PC-3 (cell line): ENCODE results near the gene TGM2. TPM values are rescaled to one million over a fixed set of nuclear protein-coding genes. Genes with fewer than 3 reads are reported as not detected.

Experiments
- ATAC-seq: fragments of 200-7000 bp; cut with Tn5 transposase; 2 replicates; pipeline ENCODE4 v1.9.1; 2020; ENCODE audit warnings: mild to moderate bottlenecking, moderate library complexity
- BruUV-seq: library from RNA; stranded (reverse); fragments of 400-500 nt; replicated peaks from 2 replicates; lab custom pipeline; 2021; lab: Mats Ljungman, UMichigan
- CTCF ChIA-PET: fragments of 300-600 bp; sonication (Branson Sonifier 250); formaldehyde crosslinking; loops from one replicate; lab custom pipeline; 2022; ENCODE audit warnings: antibody characterized with exemption; lab: Charles Lee
- POLR2A ChIA-PET: fragments of 300-600 bp; sonication (Branson Sonifier 250); formaldehyde crosslinking; loops from one replicate; lab custom pipeline; 2022; ENCODE audit warnings: antibody characterized with exemption; ENCODE audit not compliant: unreplicated experiment; lab: Charles Lee
- DNase-seq: peaks from one replicate; pipeline ENCODE4 v3.0.0-alpha.2; 2015
- H2AFZ ChIP-seq: fragments of 300-600 bp; sonication (generic); 2 replicates; pipeline ENCODE4 v1.6.0; 2016; ENCODE audit warnings: antibody characterized with exemption, low read length
- H3F3A ChIP-seq: fragments of 300-600 bp; sonication (generic); one replicate; pipeline ENCODE4 v1.6.0; 2017; ENCODE audit warnings: antibody characterized with exemption, low read length, control low read depth, mild to moderate bottlenecking; ENCODE audit not compliant: unreplicated experiment
- H3K27ac ChIP-seq: fragments of 300-600 bp; sonication (generic); 2 replicates; pipeline ENCODE4 v1.5.1; 2016; ENCODE audit warnings: mild to moderate bottlenecking, low read length
- H3K27me3 ChIP-seq: fragments of 300-600 bp; sonication (generic); 2 replicates; pipeline ENCODE4 v1.6.1; 2016; ENCODE audit warnings: low read length, mixed read lengths
- H3K36me3 ChIP-seq: fragments of 300-600 bp; sonication (generic); 2 replicates; pipeline ENCODE4 v1.6.1; 2016; ENCODE audit warnings: low read depth, mixed run types, low read length, mixed read lengths
- H3K4me1 ChIP-seq: fragments of 300-600 bp; sonication (generic); 2 replicates; pipeline ENCODE4 v1.5.1; 2016; ENCODE audit warnings: low read length; ENCODE audit not compliant: insufficient read depth
- H3K4me2 ChIP-seq: fragments of 300-600 bp; sonication (generic); 2 replicates; pipeline ENCODE4 v1.6.0; 2016; ENCODE audit warnings: low read length
- H3K4me3 ChIP-seq: fragments of 300-600 bp; sonication (generic); 2 replicates; pipeline ENCODE4 v1.5.1; 2016; ENCODE audit warnings: mild to moderate bottlenecking, low read length, mixed read lengths
- H3K79me2 ChIP-seq: fragments of 300-600 bp; sonication (generic); 2 replicates; pipeline ENCODE4 v1.6.1; 2017; ENCODE audit warnings: low read length, mixed read lengths
- H3K9ac ChIP-seq: fragments of 300-600 bp; sonication (generic); 2 replicates; pipeline ENCODE4 v1.6.0; 2016; ENCODE audit warnings: mild to moderate bottlenecking, low read length
- H3K9me2 ChIP-seq: fragments of 300-600 bp; sonication (generic); replicated peaks from 2 replicates; pipeline ENCODE4 v1.6.1; 2016; ENCODE audit warnings: mixed run types, low read length, mixed read lengths
- H3K9me3 ChIP-seq: fragments of 300-600 bp; sonication (generic); 2 replicates; pipeline ENCODE4 v1.6.1; 2016; ENCODE audit warnings: low read length, mixed read lengths
- H4K20me1 ChIP-seq: fragments of 300-600 bp; sonication (generic); 2 replicates; pipeline ENCODE4 v1.6.1; 2016; ENCODE audit warnings: low read length, mixed read lengths
- CTCF ChIP-seq: fragments of 300-600 bp; sonication (generic); conservative IDR thresholded peaks from 2 replicates; pipeline ENCODE4 v1.5.1; 2017; ENCODE audit warnings: antibody characterized with exemption, low read depth, mild to moderate bottlenecking, low read length
- EZH2 ChIP-seq: fragments of 300-600 bp; sonication (generic); IDR thresholded peaks from one replicate; pipeline ENCODE4 v1.6.1; 2017; ENCODE audit warnings: antibody characterized with exemption, mild to moderate bottlenecking, low read length; ENCODE audit not compliant: unreplicated experiment
- EZH2phosphoT487 ChIP-seq: fragments of 300-600 bp; sonication (generic); IDR thresholded peaks from 2 replicates; pipeline ENCODE4 v1.6.1; 2018; ENCODE audit warnings: mild to moderate bottlenecking, antibody characterized with exemption, low read length, borderline replicate concordance
- intact Hi-C: fragments of 100-400 bp; cut with micrococcal nuclease; formaldehyde crosslinking; loops from 2 replicates; pipeline ENCODE4 v1.9.0; 2023
- total RNA-seq: library from RNA; depleted of rRNA; stranded (reverse); fragments of >200 nt; gene quantifications from 2 replicates; pipeline ENCODE4 v1.2.3, GENCODE V29; 2014

TGM2 gene
- total RNA-seq, 1 experiment from 2014 or later: 583 TPM

GRCh38 chr20:38129893-38130609 is 35.0 kb downstream of the TGM2 start:
- no TSS peak for BruUV-seq
- Histone ChIP-seq H4K20me1 (no peaks in the 10 kb centered on the region), H3K79me2 (no peaks in the 10 kb centered on the region), H3K9me2 (no peaks in the 10 kb centered on the region), H3K4me1 (peaks cover 55% of the 10 kb centered on the region), H3K27ac (no peak overlapping the region), H3K9ac (no peak overlapping the region), H2AFZ (no peak overlapping the region), H3K27me3 (no peaks in the 10 kb centered on the region), H3K4me2 (no peak overlapping the region), H3K36me3 (peaks cover 29% of the 10 kb centered on the region), H3K4me3 (no peak overlapping the region), H3K9me3 (no peaks in the 10 kb centered on the region), H3F3A (peaks cover 17% of the 10 kb centered on the region)
- POLR2A ChIA-PET: no interaction called here
- ATAC-seq (no peak), DNase-seq (no peak)
- intact Hi-C loops: no loop called here
- CTCF ChIA-PET: no interaction called here
- no peak for TF ChIP-seq CTCF
- no peak for TF ChIP-seq EZH2
- TF ChIP-seq EZH2phosphoT487: no peak

GRCh38 chr20:38129248-38129865 is 35.7 kb downstream of the TGM2 start:
- Histone ChIP-seq H3K9me3 (no peaks in the 10 kb centered on the region), H3K27me3 (no peaks in the 10 kb centered on the region), H3K4me2 (no peak overlapping the region), H3K27ac (no peak overlapping the region), H3K9ac (no peak overlapping the region), H3F3A (peaks cover 17% of the 10 kb centered on the region), H3K4me1 (peaks cover 49% of the 10 kb centered on the region), H2AFZ (no peak overlapping the region), H4K20me1 (no peaks in the 10 kb centered on the region), H3K79me2 (no peaks in the 10 kb centered on the region), H3K9me2 (no peaks in the 10 kb centered on the region), H3K36me3 (peaks cover 25% of the 10 kb centered on the region), H3K4me3 (no peak overlapping the region)
- no TSS peak for BruUV-seq
- ChIA-PET CTCF (no interaction called here), POLR2A (no interaction called here)
- intact Hi-C loops: no loop called here
- DNase-seq (no peak), ATAC-seq (no peak)
- TF ChIP-seq EZH2: no peak

- H2AFZ ChIP-seq: no peak overlapping the region
- ChIA-PET CTCF (no interaction called here), POLR2A (no interaction called here)
- no peaks in the 10 kb centered on the region for H3K27me3 ChIP-seq
- no peak overlapping the region for H3K4me2 ChIP-seq
- no peak overlapping the region for H3K9ac ChIP-seq
- ATAC-seq (no peak), DNase-seq (no peak)
- peaks cover 44% of the 10 kb centered on the region for H3K4me1 ChIP-seq
- TF ChIP-seq CTCF (no peak), EZH2phosphoT487 (no peak), EZH2 (no peak)
- no peaks in the 10 kb centered on the region for H4K20me1 ChIP-seq
- no peaks in the 10 kb centered on the region for H3K79me2 ChIP-seq
- no peaks in the 10 kb centered on the region for H3K9me2 ChIP-seq
- peaks cover 20% of the 10 kb centered on the region for H3K36me3 ChIP-seq
- intact Hi-C loops: no loop called here
- no peaks in the 10 kb centered on the region for H3K9me3 ChIP-seq
- peaks cover 17% of the 10 kb centered on the region for H3F3A ChIP-seq
- BruUV-seq: no TSS peak
- no peak overlapping the region for H3K4me3 ChIP-seq
- H3K27ac ChIP-seq: no peak overlapping the region
These were observed 36.4 kb downstream of the TGM2 start for GRCh38 chr20:38128691-38129090.
